OCI-LY3 (cell line): ENCODE data around the gene KRTAP4-3.

Source experiments
- H2AFZ ChIP-seq: fragments of 200-600, 300-600 bp; shearing (Covaris generic); 2 replicates; pipeline ENCODE4 v1.6.0; 2014; ENCODE audit warnings: antibody characterized with exemption, low read depth, low read length
- H3K27ac ChIP-seq: fragments of 200-600, 300-600 bp; sonication (generic); 2 replicates; pipeline ENCODE4 v1.5.1; 2014; ENCODE audit warnings: mild to moderate bottlenecking, low read length, moderate library complexity, mixed read lengths
- H3K27me3 ChIP-seq: fragments of 200-600, 300-600 bp; sonication (generic); 2 replicates; pipeline ENCODE4 v1.6.1; 2014; ENCODE audit warnings: low read depth, low read length, mixed read lengths
- H3K36me3 ChIP-seq: fragments of 200-600, 300-600 bp; sonication (generic); replicated peaks from 2 replicates; pipeline ENCODE3; 2014; ENCODE audit warnings: low read depth, low read length, mixed read lengths
- H3K4me1 ChIP-seq: fragments of 300-600, 200-600 bp; sonication (generic); 2 replicates; pipeline ENCODE4 v1.6.1; 2014; ENCODE audit warnings: low read length, mixed read lengths
- H3K4me2 ChIP-seq: fragments of 200-600, 300-600 bp; sonication (generic); 2 replicates; pipeline ENCODE4 v1.6.1; 2014; ENCODE audit warnings: low read length, mixed read lengths
- H3K4me3 ChIP-seq: fragments of 300-600, 200-600 bp; sonication (generic); 2 replicates; pipeline ENCODE4 v1.5.1; 2014; ENCODE audit warnings: antibody characterized with exemption, mild to moderate bottlenecking, low read length, moderate library complexity
- H3K79me2 ChIP-seq: fragments of 300-600, 200-600 bp; shearing (Covaris generic); 2 replicates; pipeline ENCODE4 v1.6.1; 2014; ENCODE audit warnings: mild to moderate bottlenecking, low read length, mixed read lengths
- H3K9ac ChIP-seq: fragments of 300-600, 200-600 bp; shearing (Covaris generic); 2 replicates; pipeline ENCODE4 v1.6.0; 2014; ENCODE audit warnings: mild to moderate bottlenecking, low read length, moderate library complexity
- H3K9me3 ChIP-seq: fragments of 200-600, 300-600 bp; shearing (Covaris generic); 2 replicates; pipeline ENCODE4 v1.6.1; 2014; ENCODE audit warnings: low read length, mixed read lengths; ENCODE audit not compliant: insufficient read depth
- H4K20me1 ChIP-seq: fragments of 200-600, 300-600 bp; sonication (generic); 2 replicates; pipeline ENCODE4 v1.6.1; 2016; ENCODE audit warnings: low read length, mixed read lengths; ENCODE audit not compliant: insufficient read depth
- CTCF ChIP-seq: fragments of 200-600, 300-600 bp; sonication (generic); IDR thresholded peaks from 2 replicates; pipeline ENCODE4 v1.5.1; 2014; ENCODE audit warnings: antibody characterized with exemption, low read length, low read depth
- EZH2phosphoT487 ChIP-seq: fragments of 200-600 bp; shearing (Covaris generic); IDR thresholded peaks from 2 replicates; pipeline ENCODE4 v1.6.1; 2018; ENCODE audit warnings: antibody characterized with exemption, mixed run types, low read depth

Gene KRTAP4-3

GRCh38 chr17:41185001-41185400, 17.0 kb upstream of the KRTAP4-3 start:
- Histone ChIP-seq H2AFZ (no peak overlapping the region), H3K9ac (no peak overlapping the region), H3K79me2 (no peaks in the 10 kb centered on the region), H3K9me3 (no peaks in the 10 kb centered on the region), H3K36me3 (no peaks in the 10 kb centered on the region), H3K27me3 (peaks cover 11% of the 10 kb centered on the region), H4K20me1 (no peaks in the 10 kb centered on the region), H3K4me3 (no peak overlapping the region), H3K4me1 (no peaks in the 10 kb centered on the region), H3K4me2 (no peak overlapping the region), H3K27ac (no peak overlapping the region)
- no peak for TF ChIP-seq EZH2phosphoT487
- TF ChIP-seq CTCF = no peak

GRCh38 chr17:41184480-41184961, 16.5 kb upstream of the KRTAP4-3 start, which contains the start of gene KRTAP4-1:
Gene KRTAP4-1 (minus strand): TSS chr17:41184911. CDS start chr17:41184854, 57 bp downstream.
- Histone ChIP-seq H3K79me2 (no peaks in the 10 kb centered on the region), H4K20me1 (no peaks in the 10 kb centered on the region), H3K27me3 (peaks cover 11% of the 10 kb centered on the region), H3K36me3 (no peaks in the 10 kb centered on the region), H3K27ac (no peak within 1 kb of the TSS), H3K9ac (no peak within 1 kb of the TSS), H3K4me1 (no peaks in the 10 kb centered on the region), H3K9me3 (no peaks in the 10 kb centered on the region), H2AFZ (no peak within 1 kb of the TSS), H3K4me3 (no peak within 1 kb of the TSS), H3K4me2 (no peak within 1 kb of the TSS)
- TF ChIP-seq CTCF (no peak), EZH2phosphoT487 (no peak)

- Histone ChIP-seq H3K27ac (no peak overlapping the region), H3K9me3 (no peaks in the 10 kb centered on the region), H3K79me2 (no peaks in the 10 kb centered on the region), H3K36me3 (no peaks in the 10 kb centered on the region), H4K20me1 (no peaks in the 10 kb centered on the region), H2AFZ (no peak overlapping the region), H3K9ac (no peak overlapping the region), H3K27me3 (peaks cover 39% of the 10 kb centered on the region), H3K4me3 (no peak overlapping the region), H3K4me2 (no peak overlapping the region), H3K4me1 (peaks cover 22% of the 10 kb centered on the region)
- TF ChIP-seq EZH2phosphoT487 (no peak), CTCF (no peak)
Measured at GRCh38 chr17:41178843-41179616, 11.0 kb upstream of the KRTAP4-3 start.

GRCh38 chr17:41178341-41178740, 10.3 kb upstream of the KRTAP4-3 start:
- H3K4me1 ChIP-seq = peaks cover 22% of the 10 kb centered on the region
- H3K4me2 ChIP-seq = no peak overlapping the region
- H3K27ac ChIP-seq = no peak overlapping the region
- TF ChIP-seq EZH2phosphoT487 = no peak
- TF ChIP-seq CTCF = no peak
- no peaks in the 10 kb centered on the region for H3K9me3 ChIP-seq
- no peak overlapping the region for H2AFZ ChIP-seq
- no peak overlapping the region for H3K4me3 ChIP-seq
- no peaks in the 10 kb centered on the region for H3K36me3 ChIP-seq
- peaks cover 46% of the 10 kb centered on the region for H3K27me3 ChIP-seq
- no peaks in the 10 kb centered on the region for H4K20me1 ChIP-seq
- no peaks in the 10 kb centered on the region for H3K79me2 ChIP-seq
- no peak overlapping the region for H3K9ac ChIP-seq
